Adrenal gland (tissue), 12 donors: ENCODE measurements around the gene ZNF267. TPM values are rescaled to one million over a fixed set of nuclear protein-coding genes. Genes with fewer than 3 reads are reported as not detected.

ENCODE experiments used
- DNase-seq, 7 donors: peaks; one replicate each; pipeline ENCODE4 v3.0.0-alpha.2; 2019 to 2020
- H3K27ac ChIP-seq, 5 donors: fragments of 200-600 bp; sonication (generic) in 4 of 5; 1 replicate in 3 of 5; 2 replicates in 2 of 5; pipeline versions ENCODE4 v1.5.1 to v1.8.0; 2016 to 2020; ENCODE audit warnings: mild to moderate bottlenecking in 1 of 5
- H3K27me3 ChIP-seq: fragments of 200-600 bp; 2 replicates; pipeline ENCODE4 v1.8.0; 2021
- H3K36me3 ChIP-seq, 2 donors: fragments of 200-600 bp; replicated peaks in 1 of 2; 1 replicate in 1 of 2; 2 replicates in 1 of 2; pipeline versions ENCODE4 v1.5.1 to v1.8.0; 2018 to 2022
- H3K4me1 ChIP-seq, 2 donors: fragments of 200-600 bp; replicated peaks in 1 of 2; 1 replicate in 1 of 2; 2 replicates in 1 of 2; pipeline versions ENCODE4 v1.5.1 to v1.8.0; 2018 to 2021
- H3K4me3 ChIP-seq, 4 donors: fragments of 200-600 bp; sonication (generic) in 3 of 4; one replicate each; pipeline ENCODE4 v1.5.1; 2016 to 2018
- H3K9me3 ChIP-seq, 3 donors: fragments of 200-600 bp; sonication (generic) in 1 of 3; replicated peaks in 1 of 3; 1 replicate in 2 of 3; 2 replicates in 1 of 3; pipeline versions ENCODE4 v1.5.1 to v1.8.0; 2016 to 2021
- CTCF ChIP-seq, 6 experiments: fragments of 450-650 bp in 4 of 6; fragments of 200-600 bp in 2 of 6; sonication (generic) in 1 of 6; IDR thresholded peaks; 1 replicate in 5 of 6; 2 replicates in 1 of 6; pipeline versions ENCODE4 v1.5.1 to v1.8.0; 2016 to 2021; ENCODE audit warnings: antibody characterized with exemption in 6 of 6, mild to moderate bottlenecking in 2 of 6, moderate library complexity in 1 of 6
- POLR2A ChIP-seq, 2 donors: fragments of 450-650 bp; IDR thresholded peaks; one replicate each; pipeline ENCODE4 v1.6.1; 2017; ENCODE audit warnings: antibody characterized with exemption in 2 of 2, mild to moderate bottlenecking in 2 of 2, moderate library complexity in 1 of 2
- WGBS, 4 donors: extraction: QIAGEN DNeasy Blood & Tissue Kit in 2 of 4; methylation state at CpG; one replicate each; pipeline versions ENCODE4 v1.1.5 to v1.1.7; 2013 to 2017; 5-methylcytosine and 5-hydroxymethylcytosine counted together
- intact Hi-C, 2 donors: fragments of 100-400 bp; cut with DNase I; formaldehyde crosslinking; loops; one replicate each; pipeline versions ENCODE4 v1.14.1 to v1.15.0; 2022 to 2023
- polyA plus RNA-seq, 3 donors: library from polyadenylated mRNA; stranded (reverse); fragments of 200-250 nt in 2 of 3; fragments of 350-450 nt in 1 of 3; fragmentation: Illumina TruSeq in 1 of 3; extraction: RNeasy Lipid Tissue Mini Kit (QIAGEN cat#74804) in 1 of 3; gene quantifications; one replicate each; pipeline ENCODE4 v1.2.3, GENCODE V29; 2013 to 2014
- total RNA-seq, 9 donors: library from RNA; depleted of rRNA in 4 of 9; stranded (reverse); fragments of >200 nt in 4 of 9; fragments of 120-200 nt in 1 of 9; fragmentation: NEBNext Ultra II Directional in 1 of 9; extraction: Animal tissue kit (Norgen Biotek cat#: 25700) in 1 of 9; gene quantifications; one replicate each; pipeline versions ENCODE4 v1.1.0 to v1.2.4, GENCODE V29; 2013 to 2023
- donor health status: healthy with polysubstance abuse.
- donor health status: Bipolar disorder and iron deficiency.
- donor health status: DM: yes; HTN: yes; CAD: no.
- donor health status: DM: no; HTN: no; CAD: no.
- donor health status: DM: no; HTN: no; CAD: no.
- donor health status: DM: yes; HTN: yes; CAD: no.

ZNF267 gene
- total and polyA plus RNA-seq, 12 donors, result 2.0 to 34.1 (median 8.2) TPM

GRCh38 chr16:31868164-31868563, 5.4 kb upstream of the ZNF267 start:
- Histone ChIP-seq H3K27ac (no peak overlapping the region), H3K4me1 (peaks cover 0 to under 1% of the 10 kb centered on the region in 2 donors), H3K36me3 (no peaks in the 10 kb centered on the region), H3K4me3 (no peak overlapping the region), H3K9me3 (no peaks in the 10 kb centered on the region), H3K27me3 (no peaks in the 10 kb centered on the region)
- 19 to 33% (median 28%) methylated on average over 3 of the region's 3 CpGs for WGBS, 4 donors
- intact Hi-C loops, result loop anchor here in 1 of 2 donors (10.0 kb wide), 2 partner anchors 373 to 883 kb away; partner anchors contain the start of gene HSD3B7
- DNase-seq, result no peak
- TF ChIP-seq CTCF (IDR thresholded peaks at IDR 0.05) (no peak), POLR2A (IDR thresholded peaks at IDR 0.05) (no peak)

GRCh38 chr16:31868691-31869167, 4.9 kb upstream of the ZNF267 start:
- 10 to 12% (median 11%) methylated on average over 8 of the region's 8 CpGs for WGBS, 4 donors
- peak overlapping the region in 3 of 5 donors; percentile 32 to 81 (median 60) for H3K27ac ChIP-seq

GRCh38 chr16:31869511-31870201, 4.0 kb upstream of the ZNF267 start:
- peak; percentile 39 to 78 (median 63) for DNase-seq
- peak overlapping the region in 4 of 5 donors; percentile 49 to 89 (median 75) for H3K27ac ChIP-seq
- H3K4me1 ChIP-seq, result peaks cover 0 to 6% of the 10 kb centered on the region in 2 donors
- no peaks in the 10 kb centered on the region for H3K9me3 ChIP-seq
- no peaks in the 10 kb centered on the region for H3K27me3 ChIP-seq
- TF ChIP-seq POLR2A (IDR thresholded peaks at IDR 0.05) (no peak), CTCF (IDR thresholded peaks at IDR 0.05) (no peak)
- no peaks in the 10 kb centered on the region for H3K36me3 ChIP-seq
- intact Hi-C loops, result loop anchor here in 1 of 2 donors (10.0 kb wide), 2 partner anchors 375 to 885 kb away; partner anchors contain the start of gene HSD3B7
- WGBS, 4 donors, result 30 to 41% (median 37%) methylated on average over 4 of the region's 4 CpGs
- H3K4me3 ChIP-seq, result no peak overlapping the region

More at GRCh38 chr16:31868691-31869167, 4.9 kb upstream of the ZNF267 start:
- DNase-seq, result peak; percentile 75 to 93 (median 83)
- H3K9me3 ChIP-seq, result no peaks in the 10 kb centered on the region
- TF ChIP-seq POLR2A (IDR thresholded peaks at IDR 0.05), result no peak
- TF ChIP-seq CTCF (IDR thresholded peaks at IDR 0.05), result peak; percentile 78 to 89 (median 80)
- H3K4me3 ChIP-seq, result no peak overlapping the region
- H3K4me1 ChIP-seq, result peaks cover 0 to 3% of the 10 kb centered on the region in 2 donors
- intact Hi-C loops, result loop anchor here in 1 of 2 donors (10.0 kb wide), 2 partner anchors 374 to 884 kb away; partner anchors contain the start of gene HSD3B7
- H3K27me3 ChIP-seq, result no peaks in the 10 kb centered on the region
- H3K36me3 ChIP-seq, result no peaks in the 10 kb centered on the region

- intact Hi-C loops, result no loop called here
- WGBS, 4 donors, result 49 to 78% (median 62%) methylated on average over 2 of the region's 2 CpGs
- no peaks in the 10 kb centered on the region for H3K27me3 ChIP-seq
- H3K27ac ChIP-seq, result no peak overlapping the region
- peaks cover 8 to 18% of the 10 kb centered on the region in 2 donors for H3K4me1 ChIP-seq
- no peak for TF ChIP-seq CTCF (IDR thresholded peaks at IDR 0.05)
- TF ChIP-seq POLR2A (IDR thresholded peaks at IDR 0.05), result no peak
- no peaks in the 10 kb centered on the region for H3K9me3 ChIP-seq
- H3K36me3 ChIP-seq, result no peaks in the 10 kb centered on the region
- no peak overlapping the region for H3K4me3 ChIP-seq
- DNase-seq, result no peak
Measured at GRCh38 chr16:31870809-31871208, 2.8 kb upstream of the ZNF267 start.
